HCT116 (cell line): ENCODE measurements around the gene LIPK. TPM values are rescaled to one million over a fixed set of nuclear protein-coding genes. Genes with fewer than 3 reads are reported as not detected.

Experiments
- ATAC-seq: fragments of 200-7000 bp; cut with Tn5 transposase; 2 replicates; pipeline ENCODE4 v1.9.1; 2020; ENCODE audit warnings: mild to moderate bottlenecking, moderate library complexity
- BruUV-seq: library from RNA; stranded (reverse); fragments of 400-500 nt; replicated peaks from 2 replicates; lab custom pipeline; 2021; lab: Mats Ljungman, UMichigan
- CTCF ChIA-PET: fragments of 300-600 bp; sonication (Branson Sonifier 250); formaldehyde crosslinking; loops from one replicate; lab custom pipeline; 2021; ENCODE audit warnings: antibody characterized with exemption; lab: Charles Lee
- POLR2A ChIA-PET: fragments of 300-600, 350-600 bp; sonication (Branson Sonifier 250); formaldehyde crosslinking; loops from one replicate; lab custom pipeline; 2021; ENCODE audit warnings: antibody characterized with exemption; lab: Charles Lee
- RAD21 ChIA-PET, 2 experiments: fragments of 300-600 bp; sonication (Branson Sonifier 250); formaldehyde crosslinking; loops; one replicate each; lab custom pipeline; 2023; ENCODE audit warnings: low total read pairs in 2 of 2; ENCODE audit not compliant: uncharacterized antibody in 2 of 2, unreplicated experiment in 2 of 2, low non-redundant PET in 1 of 2; lab: Charles Lee
- DNase-seq: peaks from one replicate; pipeline ENCODE4 v3.0.0-alpha.2; 2010; ENCODE audit warnings: low read depth, low spot score
- H2AFZ ChIP-seq: fragments of 200-600 bp; shearing (Covaris generic), sonication (generic); 2 replicates; pipeline ENCODE4 v1.6.1; 2017; ENCODE audit warnings: low read depth, mixed run types, mixed read lengths, antibody characterized with exemption, low read length; ENCODE audit not compliant: poor library complexity, severe bottlenecking
- H3K27ac ChIP-seq: 2 replicates; pipeline ENCODE4 v1.5.1; 2012; ENCODE audit warnings: low read depth, low read length
- H3K27me3 ChIP-seq: fragments of 200-600 bp; sonication (generic); 2 replicates; pipeline ENCODE4 v1.6.1; 2016; ENCODE audit warnings: mixed run types, low read length, mixed read lengths; ENCODE audit not compliant: insufficient read depth
- H3K36me3 ChIP-seq, 2 experiments: fragments of 200-500 bp in 1 of 2; fragments of 200-600 bp in 1 of 2; sonication (Bioruptor generic) in 1 of 2; sonication (generic) in 1 of 2; 2 replicates each; pipeline versions ENCODE4 v1.5.1 to v1.6.1; 2014 to 2016; ENCODE audit warnings: low read length in 2 of 2, inconsistent platforms in 1 of 2, mixed read lengths in 1 of 2, mixed run types in 1 of 2; ENCODE audit not compliant: insufficient read depth in 2 of 2, control insufficient read depth in 1 of 2
- H3K4me1 ChIP-seq, 2 experiments: fragments of 200-600 bp in 1 of 2; sonication (generic) in 1 of 2; 2 replicates each; pipeline versions ENCODE4 v1.5.1 to v1.6.1; 2012 to 2017; ENCODE audit warnings: low read length in 2 of 2, inconsistent platforms in 1 of 2, mild to moderate bottlenecking in 1 of 2, mixed read lengths in 1 of 2, mixed run types in 1 of 2, moderate library complexity in 1 of 2; ENCODE audit not compliant: insufficient read depth in 2 of 2, control insufficient read depth in 1 of 2
- H3K4me2 ChIP-seq: fragments of 200-600 bp; sonication (generic); 2 replicates; pipeline ENCODE4 v1.6.1; 2017; ENCODE audit warnings: mixed run types, low read length, mixed read lengths
- H3K4me3 ChIP-seq, 2 experiments: fragments of 200-600 bp in 1 of 2; sonication (generic) in 1 of 2; replicated peaks in 1 of 2; 2 replicates each; pipeline ENCODE4 v1.5.1; 2011 to 2016; ENCODE audit warnings: low read length in 2 of 2, control low read depth in 1 of 2, low read depth in 1 of 2, mild to moderate bottlenecking in 1 of 2, mixed read lengths in 1 of 2, mixed run types in 1 of 2
- H3K79me2 ChIP-seq: fragments of 200-600 bp; sonication (generic); 2 replicates; pipeline ENCODE4 v1.6.1; 2017; ENCODE audit warnings: mild to moderate bottlenecking, mixed run types, low read length, moderate library complexity, mixed read lengths; ENCODE audit not compliant: insufficient read depth
- H3K9ac ChIP-seq: fragments of 200-600 bp; sonication (generic); 2 replicates; pipeline ENCODE4 v1.6.1; 2016; ENCODE audit warnings: low read length, mixed read lengths
- H3K9me2 ChIP-seq: fragments of 200-600 bp; sonication (generic), shearing (Covaris generic); 2 replicates; pipeline ENCODE4 v1.6.1; 2017; ENCODE audit warnings: mixed run types, mild to moderate bottlenecking, moderate library complexity; ENCODE audit not compliant: insufficient read depth
- H3K9me3 ChIP-seq, 2 experiments: fragments of 200-500 bp in 1 of 2; fragments of 200-600 bp in 1 of 2; sonication (Bioruptor generic) in 1 of 2; sonication (generic) in 1 of 2; 2 replicates each; pipeline ENCODE4 v1.6.1; 2014 to 2017; ENCODE audit warnings: low read length in 2 of 2, mixed read lengths in 2 of 2, inconsistent platforms in 1 of 2, low read depth in 1 of 2, mild to moderate bottlenecking in 1 of 2, mixed run types in 1 of 2, moderate library complexity in 1 of 2; ENCODE audit not compliant: control insufficient read depth in 1 of 2, insufficient read depth in 1 of 2
- H4K20me1 ChIP-seq: fragments of 200-600 bp; sonication (generic), shearing (Covaris generic); 2 replicates; pipeline ENCODE4 v1.6.1; 2017; ENCODE audit warnings: mixed run types, mild to moderate bottlenecking, moderate library complexity; ENCODE audit not compliant: insufficient read depth
- CBX3 ChIP-seq: IDR thresholded peaks from 2 replicates; pipeline ENCODE4 v1.6.1; 2012; ENCODE audit warnings: low read depth
- CEBPB ChIP-seq: IDR thresholded peaks from 2 replicates; pipeline ENCODE4 v1.6.1; 2012; ENCODE audit warnings: low read depth
- EGR1 ChIP-seq: IDR thresholded peaks from 2 replicates; pipeline ENCODE4 v1.6.1; 2012; ENCODE audit warnings: low read depth
- ELF1 ChIP-seq: IDR thresholded peaks from 2 replicates; pipeline ENCODE4 v1.6.1; 2012; ENCODE audit warnings: low read depth, borderline replicate concordance
- EZH2 ChIP-seq: fragments of 200-600 bp; sonication (generic); IDR thresholded peaks from 2 replicates; pipeline ENCODE4 v1.6.1; 2017; ENCODE audit warnings: antibody characterized with exemption, mixed run types
- FOSL1 ChIP-seq: IDR thresholded peaks from 2 replicates; pipeline ENCODE4 v1.6.1; 2012; ENCODE audit warnings: low read depth
- JUND ChIP-seq: IDR thresholded peaks from 2 replicates; pipeline ENCODE4 v1.6.1; 2012
- POLR2AphosphoS5 ChIP-seq: IDR thresholded peaks from 2 replicates; pipeline ENCODE4 v1.6.1; 2011; ENCODE audit warnings: mild to moderate bottlenecking, low read depth, low read length, moderate library complexity
- RAD21 ChIP-seq: IDR thresholded peaks from 2 replicates; pipeline ENCODE4 v1.6.1; 2012; ENCODE audit warnings: low read depth, mild to moderate bottlenecking
- SP1 ChIP-seq: IDR thresholded peaks from 2 replicates; pipeline ENCODE4 v1.6.1; 2012; ENCODE audit warnings: low read depth
- YY1 ChIP-seq: IDR thresholded peaks from 2 replicates; pipeline ENCODE4 v1.6.1; 2011; ENCODE audit warnings: low read length, low read depth, moderate library complexity, mild to moderate bottlenecking; ENCODE audit not compliant: insufficient replicate concordance; ENCODE audit errors: extremely low read depth
- ZBTB33 ChIP-seq: IDR thresholded peaks from 2 replicates; pipeline ENCODE4 v1.6.1; 2011; ENCODE audit warnings: mild to moderate bottlenecking, low read length, moderate library complexity; ENCODE audit not compliant: insufficient replicate concordance; ENCODE audit errors: extremely low read depth
- ZFX ChIP-seq: fragments of 450-650 bp; IDR thresholded peaks from 2 replicates; pipeline ENCODE4 v1.6.1; 2017
- intact Hi-C: fragments of 100-400 bp; cut with micrococcal nuclease; formaldehyde crosslinking; loops from 2 replicates; pipeline ENCODE4 v1.10.0; 2022
- total RNA-seq: library from RNA; stranded (reverse); gene quantifications from one replicate; pipeline ENCODE4 v1.2.1, GENCODE V29; 2021; ENCODE audit not compliant: unreplicated experiment
- TF ChIP-seq, protein P1 (sequence below): IDR thresholded peaks from 2 replicates; pipeline ENCODE4 v1.6.1; 2012
- TF ChIP-seq, protein P2 (sequence below), 3 experiments: fragments of 200-600 bp in 1 of 3; sonication (generic) in 1 of 3; IDR thresholded peaks in 2 of 3; conservative IDR thresholded peaks in 1 of 3; 2 replicates each; pipeline ENCODE4 v1.5.1; 2012 to 2017; ENCODE audit warnings: low read depth in 2 of 3, low read length in 2 of 3, antibody characterized with exemption in 1 of 3, borderline replicate concordance in 1 of 3, control low read depth in 1 of 3, mild to moderate bottlenecking in 1 of 3, mixed read lengths in 1 of 3, mixed run types in 1 of 3, moderate library complexity in 1 of 3; ENCODE audit not compliant: insufficient read depth in 1 of 3
- TF ChIP-seq, protein P3 (sequence below): IDR thresholded peaks from 2 replicates; pipeline ENCODE4 v1.6.1; 2012

Gene LIPK
- total RNA-seq, 1 experiment from 2014 or later: not detected

- intact Hi-C loops: no loop called here
- POLR2A ChIA-PET: no interaction called here
- no peak for DNase-seq
- no peak for ATAC-seq
- TF ChIP-seq ZBTB33: no peak
- no peak for TF ChIP-seq CBX3
- TF ChIP-seq SP1: no peak
- TF ChIP-seq, protein P1, sequence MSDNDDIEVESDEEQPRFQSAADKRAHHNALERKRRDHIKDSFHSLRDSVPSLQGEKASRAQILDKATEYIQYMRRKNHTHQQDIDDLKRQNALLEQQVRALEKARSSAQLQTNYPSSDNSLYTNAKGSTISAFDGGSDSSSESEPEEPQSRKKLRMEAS: no peak
- TF ChIP-seq, protein P2, sequence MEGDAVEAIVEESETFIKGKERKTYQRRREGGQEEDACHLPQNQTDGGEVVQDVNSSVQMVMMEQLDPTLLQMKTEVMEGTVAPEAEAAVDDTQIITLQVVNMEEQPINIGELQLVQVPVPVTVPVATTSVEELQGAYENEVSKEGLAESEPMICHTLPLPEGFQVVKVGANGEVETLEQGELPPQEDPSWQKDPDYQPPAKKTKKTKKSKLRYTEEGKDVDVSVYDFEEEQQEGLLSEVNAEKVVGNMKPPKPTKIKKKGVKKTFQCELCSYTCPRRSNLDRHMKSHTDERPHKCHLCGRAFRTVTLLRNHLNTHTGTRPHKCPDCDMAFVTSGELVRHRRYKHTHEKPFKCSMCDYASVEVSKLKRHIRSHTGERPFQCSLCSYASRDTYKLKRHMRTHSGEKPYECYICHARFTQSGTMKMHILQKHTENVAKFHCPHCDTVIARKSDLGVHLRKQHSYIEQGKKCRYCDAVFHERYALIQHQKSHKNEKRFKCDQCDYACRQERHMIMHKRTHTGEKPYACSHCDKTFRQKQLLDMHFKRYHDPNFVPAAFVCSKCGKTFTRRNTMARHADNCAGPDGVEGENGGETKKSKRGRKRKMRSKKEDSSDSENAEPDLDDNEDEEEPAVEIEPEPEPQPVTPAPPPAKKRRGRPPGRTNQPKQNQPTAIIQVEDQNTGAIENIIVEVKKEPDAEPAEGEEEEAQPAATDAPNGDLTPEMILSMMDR (IDR thresholded peaks at IDR 0.05 in 2 of 3, conservative IDR thresholded peaks at IDR 0.05 in 1 of 3; ENCODE audit: borderline replicate concordance in 1 of 3, insufficient read depth in 1 of 3, low read depth in 2 of 3, low read length in 2 of 3): no peak
- TF ChIP-seq CEBPB: no peak
- TF ChIP-seq ZFX: no peak
- TF ChIP-seq RAD21: no peak
- TF ChIP-seq YY1: no peak
- no peak for TF ChIP-seq JUND
- TF ChIP-seq, protein P3, sequence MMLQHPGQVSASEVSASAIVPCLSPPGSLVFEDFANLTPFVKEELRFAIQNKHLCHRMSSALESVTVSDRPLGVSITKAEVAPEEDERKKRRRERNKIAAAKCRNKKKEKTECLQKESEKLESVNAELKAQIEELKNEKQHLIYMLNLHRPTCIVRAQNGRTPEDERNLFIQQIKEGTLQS: no peak
- no peak for TF ChIP-seq POLR2AphosphoS5
- TF ChIP-seq EGR1: no peak
- no peak for TF ChIP-seq FOSL1
- no peak for TF ChIP-seq EZH2
- TF ChIP-seq ELF1: no peak
- H2AFZ ChIP-seq: no peak overlapping the region
- H3K4me2 ChIP-seq: no peak overlapping the region
- no peak overlapping the region for H3K4me3 ChIP-seq
- no peaks in the 10 kb centered on the region for H4K20me1 ChIP-seq
- H3K27me3 ChIP-seq: no peaks in the 10 kb centered on the region
- H3K9ac ChIP-seq: no peak overlapping the region
- no peaks in the 10 kb centered on the region for H3K79me2 ChIP-seq
- H3K4me1 ChIP-seq: no peaks in the 10 kb centered on the region
- no peaks in the 10 kb centered on the region for H3K9me3 ChIP-seq
- no TSS peak for BruUV-seq
- H3K36me3 ChIP-seq: no peaks in the 10 kb centered on the region
- H3K27ac ChIP-seq: no peak overlapping the region
- H3K9me2 ChIP-seq: no peaks in the 10 kb centered on the region; the same call in 1 of the 2 replicates
- RAD21 ChIA-PET: no interaction called here
- CTCF ChIA-PET: no interaction called here
These were observed 76.2 kb downstream of the LIPK start for GRCh38 chr10:88782222-88782621.
